C4-2B (cell line): ENCODE measurements around the gene FNDC7.

Experiments used
- H3K27ac ChIP-seq: fragments of 450-650 bp; 2 replicates; pipeline ENCODE4 v1.5.1; 2017
- CTCF ChIP-seq: fragments of 450-650 bp; conservative IDR thresholded peaks from 2 replicates; pipeline ENCODE4 v1.5.1; 2017; ENCODE audit warnings: mild to moderate bottlenecking
- ZFX ChIP-seq: fragments of 450-650 bp; IDR thresholded peaks from 2 replicates; pipeline ENCODE4 v1.6.1; 2017

FNDC7 gene

GRCh38 chr1:108703939-108704338 is 8.8 kb upstream of the FNDC7 start:
- TF ChIP-seq CTCF, result no peak
- TF ChIP-seq ZFX, result no peak
- H3K27ac ChIP-seq, result no peak overlapping the region

- TF ChIP-seq CTCF (no peak), ZFX (no peak)
- H3K27ac ChIP-seq, result no peak overlapping the region
These were observed 8.2 kb upstream of the FNDC7 start for GRCh38 chr1:108704496-108704895.

- H3K27ac ChIP-seq, result no peak overlapping the region
- TF ChIP-seq ZFX, result no peak
- no peak for TF ChIP-seq CTCF
These were observed 6.1 kb upstream of the FNDC7 start for GRCh38 chr1:108706643-108707042.

GRCh38 chr1:108708691-108709660 is 3.7 kb upstream of the FNDC7 start:
- TF ChIP-seq CTCF (peak; percentile 27), ZFX (no peak)
- H3K27ac ChIP-seq, result no peak overlapping the region

- H3K27ac ChIP-seq, result no peak overlapping the region
- TF ChIP-seq CTCF (no peak), ZFX (no peak)
These were observed 3.2 kb downstream of the FNDC7 start for GRCh38 chr1:108715932-108716331.

GRCh38 chr1:108716437-108717230 is 3.9 kb downstream of the FNDC7 start:
- TF ChIP-seq CTCF, result no peak
- no peak for TF ChIP-seq ZFX
- H3K27ac ChIP-seq, result no peak overlapping the region
